Neural crest cell (in vitro differentiated cells): ENCODE results near the gene NPAS2. TPM values are rescaled to one million over a fixed set of nuclear protein-coding genes. Genes with fewer than 3 reads are reported as not detected.

ENCODE experiments used
- DNase-seq: peaks from one replicate; pipeline ENCODE4 v3.0.0; 2021; ENCODE audit warnings: low read depth, mixed read lengths, low spot score
- H3K27ac Mint-ChIP-seq: one replicate; pipeline ENCODE4 v1.8.0; 2021; ENCODE audit warnings: mild to moderate bottlenecking, mixed read lengths; ENCODE audit not compliant: unreplicated experiment
- H3K27me3 Mint-ChIP-seq: 2 replicates; pipeline ENCODE4 v1.8.0; 2021; ENCODE audit warnings: low read depth, mild to moderate bottlenecking, mixed read lengths
- H3K36me3 Mint-ChIP-seq: 2 replicates; pipeline ENCODE4 v1.8.0; 2021; ENCODE audit warnings: low read depth, mild to moderate bottlenecking, mixed read lengths
- H3K4me1 Mint-ChIP-seq: 2 replicates; pipeline ENCODE4 v1.8.0; 2021; ENCODE audit warnings: mixed read lengths
- H3K4me3 Mint-ChIP-seq: one replicate; pipeline ENCODE4 v1.8.0; 2021; ENCODE audit warnings: mild to moderate bottlenecking, mixed read lengths
- H3K9me3 Mint-ChIP-seq: 2 replicates; pipeline ENCODE4 v1.8.0; 2021; ENCODE audit warnings: mixed read lengths
- CTCF ChIP-seq: fragments of 200-600 bp; sonication (generic); conservative IDR thresholded peaks from 2 replicates; pipeline ENCODE4 v1.5.0; 2021; ENCODE audit warnings: antibody characterized with exemption, mild to moderate bottlenecking
- total RNA-seq: library from RNA; stranded (reverse); gene quantifications from 2 replicates; pipeline ENCODE4 v1.2.1, GENCODE V29; 2021

The NPAS2 gene
- total RNA-seq, 1 donor from 2014 or later, result 2.6 TPM

DNA sequence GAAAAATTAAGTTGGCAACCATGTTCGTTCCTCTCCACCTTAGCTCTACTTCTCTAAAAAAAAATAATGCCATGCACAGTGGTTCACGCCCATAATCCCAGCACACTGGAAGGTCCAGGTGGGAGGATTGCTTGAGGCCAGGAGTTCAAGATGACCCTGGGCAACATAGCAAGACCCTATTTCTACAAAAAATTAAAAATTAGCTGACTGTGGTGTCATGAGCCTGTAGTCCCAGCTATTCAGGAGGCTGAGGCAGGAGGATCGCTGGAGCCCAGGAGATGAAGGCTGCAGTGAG is 40.1 kb upstream of the NPAS2 start:
- H3K36me3 Mint-ChIP-seq, result no peaks in the 10 kb centered on the region
- no peak overlapping the region for H3K4me3 Mint-ChIP-seq
- no peaks in the 10 kb centered on the region for H3K27me3 Mint-ChIP-seq
- peak overlapping the region; percentile 50 for H3K27ac Mint-ChIP-seq
- H3K4me1 Mint-ChIP-seq, result peaks cover 21% of the 10 kb centered on the region
- no peaks in the 10 kb centered on the region for H3K9me3 Mint-ChIP-seq
- no peak for DNase-seq
- no peak for TF ChIP-seq CTCF

- H3K9me3 Mint-ChIP-seq, result no peaks in the 10 kb centered on the region
- no peak overlapping the region for H3K27ac Mint-ChIP-seq
- H3K4me3 Mint-ChIP-seq, result no peak overlapping the region
- H3K36me3 Mint-ChIP-seq, result no peaks in the 10 kb centered on the region
- TF ChIP-seq CTCF, result no peak
- no peaks in the 10 kb centered on the region for H3K27me3 Mint-ChIP-seq
- no peak for DNase-seq
- peaks cover 21% of the 10 kb centered on the region for H3K4me1 Mint-ChIP-seq
Measured at GRCh38 chr2:100780203-100781008, 39.5 kb upstream of the NPAS2 start.

GRCh38 chr2:100781009-100781325 is 39.0 kb upstream of the NPAS2 start:
- Mint-ChIP-seq H3K9me3 (no peaks in the 10 kb centered on the region), H3K4me3 (no peak overlapping the region), H3K4me1 (peaks cover 21% of the 10 kb centered on the region), H3K27me3 (no peaks in the 10 kb centered on the region), H3K36me3 (no peaks in the 10 kb centered on the region), H3K27ac (no peak overlapping the region)
- no peak for TF ChIP-seq CTCF
- no peak for DNase-seq

GRCh38 chr2:100781523-100782379 is 38.2 kb upstream of the NPAS2 start:
- Mint-ChIP-seq H3K4me1 (peaks cover 21% of the 10 kb centered on the region), H3K27me3 (no peaks in the 10 kb centered on the region), H3K4me3 (no peak overlapping the region), H3K9me3 (no peaks in the 10 kb centered on the region), H3K36me3 (no peaks in the 10 kb centered on the region), H3K27ac (peak overlapping the region; percentile 15)
- no peak for DNase-seq
- no peak for TF ChIP-seq CTCF

DNA sequence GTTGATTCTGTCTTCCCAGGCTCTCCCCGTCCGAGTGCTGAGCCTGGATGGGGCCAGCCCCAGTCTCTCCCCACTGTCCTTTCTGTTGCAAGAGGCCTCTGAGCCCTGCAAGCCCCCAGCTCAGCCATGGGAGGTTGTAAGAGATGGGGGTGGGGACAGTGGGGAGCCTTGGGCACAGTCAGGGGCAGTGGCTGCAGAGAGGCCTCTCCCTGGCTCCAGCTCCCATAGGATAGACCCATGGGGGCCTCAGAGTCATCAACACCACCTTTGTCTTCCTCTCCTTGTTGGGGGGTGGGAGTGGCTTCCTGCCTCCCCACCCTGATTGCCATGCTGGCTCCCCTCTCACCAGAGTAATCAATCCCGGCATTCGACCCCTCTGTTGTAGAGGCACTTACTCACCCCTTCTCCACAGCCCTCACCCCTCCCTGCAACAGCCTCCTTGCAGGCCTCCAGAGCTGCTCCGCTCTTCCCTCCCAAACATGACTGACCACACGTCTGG is 37.5 kb upstream of the NPAS2 start:
- peaks cover 21% of the 10 kb centered on the region for H3K4me1 Mint-ChIP-seq
- no peak overlapping the region for H3K4me3 Mint-ChIP-seq
- no peaks in the 10 kb centered on the region for H3K9me3 Mint-ChIP-seq
- no peak for TF ChIP-seq CTCF
- peak overlapping the region; percentile 92 for H3K27ac Mint-ChIP-seq
- no peaks in the 10 kb centered on the region for H3K36me3 Mint-ChIP-seq
- no peak for DNase-seq
- no peaks in the 10 kb centered on the region for H3K27me3 Mint-ChIP-seq
